Cardiac septum (tissue), 1 donor: Measurements from ENCODE around the gene ANO6. TPM values are rescaled to one million over a fixed set of nuclear protein-coding genes. Genes with fewer than 3 reads are reported as not detected.

Experiments
- DNase-seq: peaks from one replicate; pipeline ENCODE4 v3.0.0-alpha.2; 2020; ENCODE audit warnings: low spot score
- intact Hi-C: fragments of 100-400 bp; cut with DNase I; formaldehyde crosslinking; loops from one replicate; pipeline ENCODE4 v1.14.0; 2022
- total RNA-seq: library from RNA; stranded (reverse); fragmentation: NEBNext Ultra II Directional; extraction: Animal tissue kit (Norgen Biotek cat#: 25700); gene quantifications from one replicate; pipeline ENCODE4 v1.2.1, GENCODE V29; 2021
- donor health status: DM: no; HTN: no; CAD: no.

Gene ANO6
- total RNA-seq, 1 donor from 2014 or later, result 49.0 TPM

GRCh38 chr12:45268672-45269411, 52.9 kb downstream of the ANO6 start:
- intact Hi-C loops, result loop anchor here (2.0 kb wide), 1 partner anchor 52 kb away; the partner anchor contains the start of gene ANO6
- peak; percentile 88 for DNase-seq

GRCh38 chr12:45269412-45269751, 53.5 kb downstream of the ANO6 start:
- intact Hi-C loops, result loop anchor here (2.0 kb wide), 1 partner anchor 53 kb away; the partner anchor contains the start of gene ANO6
- no peak for DNase-seq

GRCh38 chr12:45270951-45271350, 55.1 kb downstream of the ANO6 start:
- intact Hi-C loops, result loop anchor here (5.0 kb wide), 1 partner anchor 116 kb away; no protein-coding TSS in a partner anchor
- DNase-seq, result no peak

GRCh38 chr12:45273717-45274271, 57.9 kb downstream of the ANO6 start:
- no peak for DNase-seq
- intact Hi-C loops, result loop anchor here (5.0 kb wide), 1 partner anchor 114 kb away; no protein-coding TSS in a partner anchor

- intact Hi-C loops, result no loop called here
Observed at GRCh38 chr12:45276154-45276755, 60.4 kb downstream of the ANO6 start.

GRCh38 chr12:45278447-45278846, 62.6 kb downstream of the ANO6 start:
- DNase-seq, result no peak
- intact Hi-C loops, result no loop called here

More at GRCh38 chr12:45276154-45276755, 60.4 kb downstream of the ANO6 start:
- no peak for DNase-seq

- no peak for DNase-seq
- intact Hi-C loops, result no loop called here
Observed at GRCh38 chr12:45279931-45280830, 64.3 kb downstream of the ANO6 start.

GRCh38 chr12:45281994-45282393, 66.1 kb downstream of the ANO6 start:
- no peak for DNase-seq
- intact Hi-C loops, result no loop called here

- DNase-seq, result no peak
- intact Hi-C loops, result no loop called here
Observed at GRCh38 chr12:45282411-45282810, 66.5 kb downstream of the ANO6 start.

GRCh38 chr12:45284096-45284901, 68.4 kb downstream of the ANO6 start:
- intact Hi-C loops, result no loop called here
- no peak for DNase-seq

- intact Hi-C loops, result no loop called here
- DNase-seq, result no peak
Observed at GRCh38 chr12:45285717-45286116, 69.8 kb downstream of the ANO6 start.

GRCh38 chr12:45286621-45287020, 70.7 kb downstream of the ANO6 start:
- intact Hi-C loops, result no loop called here
- DNase-seq, result no peak

- intact Hi-C loops, result no loop called here
- no peak for DNase-seq
Observed at GRCh38 chr12:45289245-45290215, 73.6 kb downstream of the ANO6 start.

GRCh38 chr12:45290216-45290605, 74.3 kb downstream of the ANO6 start:
- intact Hi-C loops, result no loop called here
- no peak for DNase-seq

GRCh38 chr12:45291518-45291917, 75.6 kb downstream of the ANO6 start:
- intact Hi-C loops, result no loop called here
- DNase-seq, result no peak

- intact Hi-C loops, result loop anchor here (2.0 kb wide), 1 partner anchor 46 kb away; no protein-coding TSS in a partner anchor
Observed at GRCh38 chr12:45292486-45293195, 76.7 kb downstream of the ANO6 start.

GRCh38 chr12:45294906-45295305, 79.0 kb downstream of the ANO6 start:
- no peak for DNase-seq
- intact Hi-C loops, result no loop called here

More at GRCh38 chr12:45292486-45293195, 76.7 kb downstream of the ANO6 start:
- no peak for DNase-seq
